Heart left ventricle (tissue), 16 donors: ENCODE measurements around the gene TLK1. TPM values are rescaled to one million over a fixed set of nuclear protein-coding genes. Genes with fewer than 3 reads are reported as not detected.

Experiments used
- ATAC-seq, 4 donors: fragments of 200-7000 bp; cut with Tn5 transposase; one replicate each; pipeline ENCODE4 v1.9.1; 2020 to 2022; ENCODE audit warnings: moderate library complexity in 4 of 4, mild to moderate bottlenecking in 3 of 4, moderate number of reproducible peaks in 1 of 4
- DNase-seq, 5 donors: peaks; one replicate each; pipeline ENCODE4 v3.0.0-alpha.2; 2020
- H3K27ac ChIP-seq, 12 donors: fragments of 200-600 bp; sonication (generic) in 4 of 12; one replicate each; pipeline versions ENCODE4 v1.5.0 to v1.8.0; 2016 to 2022; ENCODE audit warnings: mild to moderate bottlenecking in 2 of 12
- H3K27me3 ChIP-seq, 9 donors: fragments of 200-600 bp; sonication (generic) in 2 of 9; one replicate each; pipeline versions ENCODE4 v1.5.1 to v1.8.0; 2016 to 2022; ENCODE audit warnings: mild to moderate bottlenecking in 3 of 9
- H3K36me3 ChIP-seq, 9 donors: fragments of 200-600 bp; sonication (generic) in 2 of 9; one replicate each; pipeline versions ENCODE4 v1.5.0 to v1.8.0; 2018 to 2022; ENCODE audit warnings: mild to moderate bottlenecking in 2 of 9
- H3K4me1 ChIP-seq, 12 donors: fragments of 200-600 bp; sonication (generic) in 4 of 12; one replicate each; pipeline versions ENCODE4 v1.5.0 to v1.8.0; 2016 to 2022; ENCODE audit warnings: mild to moderate bottlenecking in 3 of 12
- H3K4me3 ChIP-seq, 12 donors: fragments of 200-600 bp; sonication (generic) in 4 of 12; one replicate each; pipeline versions ENCODE4 v1.5.0 to v1.8.0; 2017 to 2022; ENCODE audit warnings: mild to moderate bottlenecking in 9 of 12, moderate library complexity in 4 of 12
- H3K9me3 ChIP-seq, 12 donors: fragments of 200-600 bp; sonication (generic) in 4 of 12; one replicate each; pipeline versions ENCODE4 v1.5.0 to v1.8.0; 2016 to 2022; ENCODE audit warnings: mild to moderate bottlenecking in 1 of 12
- CTCF ChIP-seq, 12 donors: fragments of 200-600 bp; sonication (generic) in 4 of 12; IDR thresholded peaks; one replicate each; pipeline versions ENCODE4 v1.5.0 to v1.8.0; 2018 to 2022; ENCODE audit warnings: antibody characterized with exemption in 12 of 12, mild to moderate bottlenecking in 5 of 12
- POLR2A ChIP-seq, 2 donors: fragments of 450-650 bp; IDR thresholded peaks; one replicate each; pipeline ENCODE4 v1.6.1; 2017; ENCODE audit warnings: antibody characterized with exemption in 2 of 2, mild to moderate bottlenecking in 2 of 2, moderate library complexity in 2 of 2
- WGBS, 4 donors: extraction: QIAGEN DNeasy Blood & Tissue Kit in 2 of 4; methylation state at CpG; one replicate each; pipeline versions ENCODE4 v1.1.5 to v1.1.7; 2013 to 2018; 5-methylcytosine and 5-hydroxymethylcytosine counted together
- intact Hi-C, 10 donors: fragments of 100-400 bp; cut with DNase I; formaldehyde crosslinking; loops; one replicate each; pipeline versions ENCODE4 v1.11.1 to v1.14.2; 2022
- polyA plus RNA-seq, 2 donors: library from polyadenylated mRNA; stranded (reverse); fragments of 200-250 nt; gene quantifications; one replicate each; pipeline ENCODE4 v1.2.3, GENCODE V29; 2013
- total RNA-seq, 9 donors: library from RNA; depleted of rRNA in 2 of 9; stranded (reverse); fragments of >200 nt in 2 of 9; fragmentation: NEBNext Ultra II Directional in 3 of 9; extraction: Animal tissue kit (Norgen Biotek cat#: 25700) in 3 of 9; gene quantifications; one replicate each; pipeline versions ENCODE4 v1.1.0 to v1.2.4, GENCODE V29; 2016 to 2023
- donor health status: ischemic (EF 13 %, LVEDD 7.1; RV severe dilation, severe dysfunction).
- donor health status: healthy with polysubstance abuse.
- donor health status: DM: no; HTN: yes; CAD: no.
- donor health status: DM: no; HTN: no; CAD: no.
- donor health status: ischemic (EF 25% LVEDD 6.9; RV normal size, moderate dysfunction).
- donor health status: ischemic (EF 25% LVEDD 5.7; RV mildly dilated, moderate dysfunction).
- donor health status: healthy.
- donor health status: DM: yes; HTN: yes; CAD: no.
- donor health status: ischemic (EF 35%, LVEDD 5.7; RV mildly dilated, moderate dysfunction).
- donor health status: nonischemic (EF 11% LVEDD 7.7; RV severe dilation, severe dysfunction).
- donor health status: DM: yes; HTN: yes; CAD: no.
- donor health status: PGD.
- donor health status: ischemic (EF 29% LVEDD 5.4; RV normal size, mild dysfunction).
- donor health status: nonischemic (EF 23%, LVEDD 6.1; RV moderate dilation, normal function).

Gene TLK1
- total and polyA plus RNA-seq, 11 donors: 7.2 to 41.4 (median 26.8) TPM

- Histone ChIP-seq H3K4me3 (no peak overlapping the region), H3K4me1 (peaks cover 0 to 4% (median 0%) of the 10 kb centered on the region in 12 donors), H3K36me3 (no peaks in the 10 kb centered on the region), H3K27me3 (no peaks in the 10 kb centered on the region), H3K27ac (no peak overlapping the region), H3K9me3 (peaks cover 0 to 4% (median 0%) of the 10 kb centered on the region in 12 donors)
- TF ChIP-seq POLR2A (IDR thresholded peaks at IDR 0.05): no peak
- TF ChIP-seq CTCF (IDR thresholded peaks at IDR 0.05): no peak
- ATAC-seq: no peak
- DNase-seq: no peak
- 67 to 83% (median 76%) methylated on average over 1 of the region's 1 CpG for WGBS, 4 donors
- intact Hi-C loops: no loop called here
These were observed 51.7 kb downstream of the TLK1 start for GRCh38 chr2:171109020-171109419.

GRCh38 chr2:171107803-171108202, 52.9 kb downstream of the TLK1 start:
- Histone ChIP-seq H3K27ac (no peak overlapping the region), H3K36me3 (no peaks in the 10 kb centered on the region), H3K4me1 (peaks cover 0 to 4% (median 0%) of the 10 kb centered on the region in 12 donors), H3K27me3 (no peaks in the 10 kb centered on the region), H3K4me3 (no peak overlapping the region), H3K9me3 (peaks cover 0 to 4% (median 0%) of the 10 kb centered on the region in 12 donors)
- 97 to 99% (median 98%) methylated on average over 7 of the region's 7 CpGs for WGBS, 4 donors
- TF ChIP-seq CTCF (IDR thresholded peaks at IDR 0.05) (no peak), POLR2A (IDR thresholded peaks at IDR 0.05) (no peak)
- intact Hi-C loops: no loop called here
- no peak for ATAC-seq
- DNase-seq: no peak

- Histone ChIP-seq H3K27ac (no peak overlapping the region), H3K4me3 (no peak overlapping the region), H3K27me3 (no peaks in the 10 kb centered on the region), H3K4me1 (no peaks in the 10 kb centered on the region), H3K9me3 (peaks cover 0 to 16% (median 6%) of the 10 kb centered on the region in 12 donors), H3K36me3 (peaks cover 0 to 5% (median 0%) of the 10 kb centered on the region in 9 donors)
- ATAC-seq (no peak), DNase-seq (no peak)
- 96 to 100% (median 98%) methylated on average over 1 of the region's 1 CpG for WGBS, 4 donors
- no peak for TF ChIP-seq CTCF (IDR thresholded peaks at IDR 0.05)
- TF ChIP-seq POLR2A (IDR thresholded peaks at IDR 0.05): no peak
- intact Hi-C loops: no loop called here
These were observed 56.3 kb downstream of the TLK1 start for GRCh38 chr2:171104379-171104778.

GRCh38 chr2:171102802-171103201, 57.9 kb downstream of the TLK1 start:
- Histone ChIP-seq H3K4me3 (no peak overlapping the region), H3K4me1 (no peaks in the 10 kb centered on the region), H3K9me3 (peaks cover 0 to 32% (median 14%) of the 10 kb centered on the region in 12 donors), H3K36me3 (peaks cover 0 to 5% (median 0%) of the 10 kb centered on the region in 9 donors), H3K27me3 (no peaks in the 10 kb centered on the region), H3K27ac (no peak overlapping the region)
- 70 to 81% (median 79%) methylated on average over 4 of the region's 4 CpGs for WGBS, 4 donors
- TF ChIP-seq POLR2A (IDR thresholded peaks at IDR 0.05) (no peak), CTCF (IDR thresholded peaks at IDR 0.05) (no peak)
- ATAC-seq (no peak), DNase-seq (no peak)
- intact Hi-C loops: no loop called here
